MCF 10A (cell line): ENCODE measurements around the gene SOWAHA. TPM values are rescaled to one million over a fixed set of nuclear protein-coding genes. Genes with fewer than 3 reads are reported as not detected.

Source experiments
- BruUV-seq: library from RNA; stranded (reverse); fragments of 400-500 nt; replicated peaks from 2 replicates; lab custom pipeline; 2021; lab: Mats Ljungman, UMichigan
- CTCF ChIA-PET: fragments of 300-600 bp; sonication (Branson Sonifier 250); formaldehyde crosslinking; extraction: SDS; loops from one replicate; lab custom pipeline; 2021; ENCODE audit warnings: antibody characterized with exemption, inconsistent platforms; lab: Yijun Ruan, JAX
- POLR2A ChIA-PET: fragments of 300-600, 350-650 bp; sonication (Branson Sonifier 250); formaldehyde crosslinking; extraction: SDS; loops from one replicate; lab custom pipeline; 2020; ENCODE audit warnings: antibody characterized with exemption, inconsistent platforms; lab: Yijun Ruan, JAX
- DNase-seq: peaks from one replicate; pipeline ENCODE4 v3.0.0-alpha.2; 2018; ENCODE audit not compliant: unreplicated experiment
- H3K27ac Mint-ChIP-seq: one replicate; pipeline ENCODE4 v1.8.0; 2022; ENCODE audit warnings: mild to moderate bottlenecking, low read depth, mixed read lengths; ENCODE audit not compliant: unreplicated experiment
- H3K27me3 Mint-ChIP-seq: one replicate; pipeline ENCODE4 v1.8.0; 2022; ENCODE audit warnings: mixed read lengths; ENCODE audit not compliant: insufficient read depth, unreplicated experiment
- H3K36me3 Mint-ChIP-seq: one replicate; pipeline ENCODE4 v1.8.0; 2022; ENCODE audit warnings: mild to moderate bottlenecking, moderate library complexity, mixed read lengths; ENCODE audit not compliant: insufficient read depth, unreplicated experiment
- H3K4me1 Mint-ChIP-seq: one replicate; pipeline ENCODE4 v1.8.0; 2022; ENCODE audit warnings: mixed read lengths; ENCODE audit not compliant: insufficient read depth, unreplicated experiment
- H3K4me3 Mint-ChIP-seq: one replicate; pipeline ENCODE4 v1.8.0; 2022; ENCODE audit warnings: mild to moderate bottlenecking, moderate library complexity, mixed read lengths; ENCODE audit not compliant: unreplicated experiment
- H3K9me3 Mint-ChIP-seq: one replicate; pipeline ENCODE4 v1.8.0; 2022; ENCODE audit warnings: mixed read lengths; ENCODE audit not compliant: unreplicated experiment
- CTCF ChIP-seq: fragments of 200-600 bp; IDR thresholded peaks from one replicate; pipeline ENCODE4 v1.8.0; 2022; ENCODE audit warnings: antibody characterized with exemption, mild to moderate bottlenecking; ENCODE audit not compliant: unreplicated experiment
- intact Hi-C: fragments of 100-400 bp; cut with micrococcal nuclease; formaldehyde crosslinking; loops from 2 replicates; pipeline ENCODE4 v1.14.1; 2022
- total RNA-seq: library from RNA; stranded (reverse); gene quantifications from 2 replicates; pipeline ENCODE4 v1.2.3, GENCODE V29; 2022

The SOWAHA gene
- total RNA-seq, 1 experiment from 2014 or later: not detected

- Mint-ChIP-seq H3K27me3 (peaks cover 23% of the 10 kb centered on the region), H3K36me3 (no peaks in the 10 kb centered on the region), H3K4me1 (no peaks in the 10 kb centered on the region), H3K27ac (no peak overlapping the region), H3K9me3 (no peaks in the 10 kb centered on the region), H3K4me3 (no peak overlapping the region)
- intact Hi-C loops: no loop called here
- no TSS peak for BruUV-seq
- no peak for DNase-seq
- POLR2A ChIA-PET: interaction anchor here (0.5 kb wide), 1 partner anchor 1638 kb away, joined by 3 read pairs; no protein-coding TSS in a partner anchor
- CTCF ChIA-PET: interaction anchor here (0.9 to 5.7 kb wide), 3 partner anchors 10 to 15 kb away, joined by 3 to 58 read pairs (median 4); no protein-coding TSS in a partner anchor
- no peak for TF ChIP-seq CTCF
These were observed 5.8 kb upstream of the SOWAHA start for GRCh38 chr5:132807163-132807838.

GRCh38 chr5:132808448-132808847 is 4.7 kb upstream of the SOWAHA start:
- no peaks in the 10 kb centered on the region for H3K9me3 Mint-ChIP-seq
- intact Hi-C loops: no loop called here
- no TSS peak for BruUV-seq
- H3K27me3 Mint-ChIP-seq: peaks cover 30% of the 10 kb centered on the region
- no peak overlapping the region for H3K4me3 Mint-ChIP-seq
- ChIA-PET POLR2A (no interaction called here), CTCF (interaction anchor here (5.7 kb wide), 1 partner anchor 12 kb away, joined by 58 read pairs; no protein-coding TSS in a partner anchor)
- DNase-seq: no peak
- no peaks in the 10 kb centered on the region for H3K36me3 Mint-ChIP-seq
- H3K4me1 Mint-ChIP-seq: no peaks in the 10 kb centered on the region
- TF ChIP-seq CTCF: no peak
- no peak overlapping the region for H3K27ac Mint-ChIP-seq

- BruUV-seq: no TSS peak
- H3K27me3 Mint-ChIP-seq: peaks cover 30% of the 10 kb centered on the region
- ChIA-PET POLR2A (no interaction called here), CTCF (interaction anchor here (0.5 to 5.7 kb wide), 4 partner anchors 11 to 281 kb away, joined by 3 to 58 read pairs (median 3); no protein-coding TSS in a partner anchor)
- TF ChIP-seq CTCF: no peak
- no peaks in the 10 kb centered on the region for H3K4me1 Mint-ChIP-seq
- H3K36me3 Mint-ChIP-seq: no peaks in the 10 kb centered on the region
- intact Hi-C loops: no loop called here
- H3K4me3 Mint-ChIP-seq: no peak overlapping the region
- no peaks in the 10 kb centered on the region for H3K9me3 Mint-ChIP-seq
- no peak for DNase-seq
- no peak overlapping the region for H3K27ac Mint-ChIP-seq
These were observed 4.2 kb upstream of the SOWAHA start for GRCh38 chr5:132808866-132809265.

GRCh38 chr5:132810605-132811004 is 2.5 kb upstream of the SOWAHA start:
- ChIA-PET POLR2A (interaction anchor here (0.8 to 1.3 kb wide), 2 partner anchors 9 to 115 kb away, joined by 3 to 5 read pairs; no protein-coding TSS in a partner anchor), CTCF (interaction anchor here (0.5 to 5.7 kb wide), 5 partner anchors 10 to 302 kb away, joined by 3 to 58 read pairs (median 3); no protein-coding TSS in a partner anchor)
- Mint-ChIP-seq H3K36me3 (no peaks in the 10 kb centered on the region), H3K4me3 (no peak overlapping the region), H3K4me1 (peaks cover 4% of the 10 kb centered on the region), H3K27me3 (peaks cover 30% of the 10 kb centered on the region), H3K9me3 (no peaks in the 10 kb centered on the region), H3K27ac (no peak overlapping the region)
- no peak for DNase-seq
- intact Hi-C loops: no loop called here
- BruUV-seq: no TSS peak
- no peak for TF ChIP-seq CTCF
